ENCODE results near the gene AMOTL1. TPM values are rescaled to one million over a fixed set of nuclear protein-coding genes. Genes with fewer than 3 reads are reported as not detected.

The AMOTL1 gene
- total RNA-seq, 4 donors from 2014 or later = 34.1 to 51.2 (median 41.0) TPM

- H3K36me3 ChIP-seq = no peaks in the 10 kb centered on the region
- no peak for DNase-seq
- TF ChIP-seq POLR2A (IDR thresholded peaks at IDR 0.05) = no peak
- no peak for TF ChIP-seq CTCF (IDR thresholded peaks at IDR 0.05)
- peak overlapping the region; percentile 87 to 94 (median 92) for H3K27ac ChIP-seq
- 76 to 87% methylated on average over 4 to 5 of the region's 5 CpGs for WGBS, 2 donors
- no peaks in the 10 kb centered on the region for H3K27me3 ChIP-seq
- intact Hi-C loops (cut with DNase I) = no loop called here
- no peaks in the 10 kb centered on the region for H3K9me3 ChIP-seq
- peaks cover 15 to 33% of the 10 kb centered on the region in 2 donors for H3K4me1 ChIP-seq
- no peak overlapping the region for H3K4me3 ChIP-seq (replicated peaks in 1 of 3)
These were observed 865 bp upstream of the AMOTL1 start for GRCh38 chr11:94767291-94767690.

DNA sequence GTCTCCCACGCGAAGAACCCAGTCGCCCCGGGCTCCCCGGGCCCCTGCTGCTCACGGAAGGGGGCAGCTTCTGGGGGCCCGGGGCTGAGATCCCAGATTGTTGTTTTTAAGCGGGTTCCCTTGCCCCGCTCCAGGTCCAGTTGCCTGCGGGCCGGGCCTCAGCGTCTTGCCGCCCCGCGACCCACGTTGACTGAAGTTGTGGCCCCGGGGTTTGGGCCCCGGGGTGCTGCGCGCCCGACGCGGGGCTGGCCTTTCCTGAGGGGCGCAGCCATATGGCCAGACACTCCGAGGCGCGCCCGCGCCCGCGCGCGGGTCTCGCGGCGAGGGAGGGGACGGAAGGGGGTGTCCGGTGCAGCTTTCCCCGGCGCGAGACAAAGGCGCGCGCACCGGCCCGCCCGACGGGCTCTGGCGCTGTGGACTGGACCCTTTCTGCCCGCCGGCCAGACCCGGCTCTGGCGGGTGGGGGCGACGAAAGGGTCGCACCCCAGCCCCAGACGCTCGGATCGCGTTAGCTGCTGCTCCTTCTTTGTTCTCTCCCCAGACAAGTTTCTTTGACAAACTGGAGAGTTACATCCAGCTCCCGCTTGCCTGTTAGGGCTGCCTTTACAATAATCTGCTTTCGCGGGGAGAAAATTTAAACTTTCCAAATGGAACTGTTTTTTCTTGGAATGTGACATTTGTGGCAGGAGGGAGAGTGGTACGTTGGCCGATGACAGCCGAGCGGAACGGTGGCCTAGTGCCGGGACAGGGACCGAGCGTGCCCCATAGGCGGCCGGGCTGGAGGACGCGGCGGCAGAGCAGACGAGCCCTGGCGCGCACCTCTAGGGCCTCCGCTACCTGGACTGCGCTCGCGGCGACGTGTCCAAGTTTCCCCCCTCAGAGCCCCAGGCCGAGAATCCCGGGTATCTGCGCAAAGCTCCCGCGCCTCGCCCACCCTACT, 716 bp downstream of the AMOTL1 start:
- H3K4me3 ChIP-seq (replicated peaks in 1 of 3) = peak overlapping the region; percentile 71 to 93 (median 91)
- intact Hi-C loops (cut with DNase I) = no loop called here
- peak in 1 of 2 donors; percentile 18 for TF ChIP-seq POLR2A (IDR thresholded peaks at IDR 0.05)
- TF ChIP-seq CTCF (IDR thresholded peaks at IDR 0.05) = peak in 1 of 6 experiments; percentile 15
- H3K27ac ChIP-seq = peak overlapping the region; percentile 87 to 94 (median 92)
- no peaks in the 10 kb centered on the region for H3K36me3 ChIP-seq
- H3K9me3 ChIP-seq = no peaks in the 10 kb centered on the region
- no peaks in the 10 kb centered on the region for H3K27me3 ChIP-seq
- peaks cover 15 to 33% of the 10 kb centered on the region in 2 donors for H3K4me1 ChIP-seq
- WGBS, 2 donors = 0 to 1% methylated on average over 53 to 65 of the region's 91 CpGs
- DNase-seq = peak; percentile 51 to 55

GRCh38 chr11:94769880-94770279, 1.7 kb downstream of the AMOTL1 start:
- Histone ChIP-seq H3K27ac (peak overlapping the region; percentile 87 to 94 (median 92)), H3K36me3 (no peaks in the 10 kb centered on the region), H3K4me3 (replicated peaks in 1 of 3) (peak overlapping the region in 2 of 3 donors; percentile 91 to 93), H3K4me1 (peaks cover 15 to 40% of the 10 kb centered on the region in 2 donors), H3K9me3 (no peaks in the 10 kb centered on the region), H3K27me3 (no peaks in the 10 kb centered on the region)
- intact Hi-C loops (cut with DNase I) = no loop called here
- WGBS, 2 donors = 37 to 38% methylated on average over 8 of the region's 8 CpGs
- TF ChIP-seq POLR2A (IDR thresholded peaks at IDR 0.05) (no peak), CTCF (IDR thresholded peaks at IDR 0.05) (no peak)
- DNase-seq = peak; percentile 46 to 48

- H3K4me1 ChIP-seq = peaks cover 15 to 41% of the 10 kb centered on the region in 2 donors
- intact Hi-C loops (cut with DNase I) = no loop called here
- 74 to 78% methylated on average over 4 of the region's 4 CpGs for WGBS, 2 donors
These were observed 2.5 kb downstream of the AMOTL1 start for GRCh38 chr11:94770563-94771120.

More at GRCh38 chr11:94770563-94771120, 2.5 kb downstream of the AMOTL1 start:
- no peaks in the 10 kb centered on the region for H3K36me3 ChIP-seq
- H3K9me3 ChIP-seq = no peaks in the 10 kb centered on the region
- peak overlapping the region in 1 of 3 donors; percentile 87 for H3K27ac ChIP-seq
- no peak overlapping the region for H3K4me3 ChIP-seq (replicated peaks in 1 of 3)
- no peak for DNase-seq
- no peak for TF ChIP-seq CTCF (IDR thresholded peaks at IDR 0.05)
- TF ChIP-seq POLR2A (IDR thresholded peaks at IDR 0.05) = no peak
- H3K27me3 ChIP-seq = no peaks in the 10 kb centered on the region
